PC-9 (cell line): ENCODE data around the gene HLA-C. TPM values are rescaled to one million over a fixed set of nuclear protein-coding genes. Genes with fewer than 3 reads are reported as not detected.

Source experiments
- BruUV-seq: library from RNA; stranded (reverse); fragments of 400-500 nt; replicated peaks from 2 replicates; lab custom pipeline; 2021; lab: Mats Ljungman, UMichigan
- CTCF ChIA-PET: fragments of 300-600 bp; sonication (Branson Sonifier 250); formaldehyde crosslinking; loops from one replicate; lab custom pipeline; 2022; ENCODE audit warnings: antibody characterized with exemption; lab: Charles Lee
- POLR2A ChIA-PET: fragments of 300-600 bp; sonication (Branson Sonifier 250); formaldehyde crosslinking; loops from one replicate; lab custom pipeline; 2022; ENCODE audit warnings: antibody characterized with exemption; ENCODE audit not compliant: unreplicated experiment; lab: Charles Lee
- DNase-seq, 2 experiments: peaks; one replicate each; pipeline versions ENCODE4 v3.0.0 to v3.0.0-alpha.2; 2015 to 2022; ENCODE audit warnings: mixed read lengths in 1 of 2
- H2AFZ ChIP-seq: fragments of 200-600 bp; sonication (generic); 2 replicates; pipeline ENCODE4 v1.8.1; 2017; ENCODE audit warnings: antibody characterized with exemption
- H3F3A ChIP-seq: fragments of 200-600 bp; sonication (generic); 2 replicates; pipeline ENCODE4 v1.8.1; 2017; ENCODE audit warnings: antibody characterized with exemption, mild to moderate bottlenecking, low read depth; ENCODE audit not compliant: insufficient read depth
- H3K27ac ChIP-seq: fragments of 200-600 bp; sonication (generic); 2 replicates; pipeline ENCODE4 v1.6.1; 2016; ENCODE audit warnings: mixed run types
- H3K27me3 ChIP-seq: fragments of 200-600 bp; sonication (generic); 2 replicates; pipeline ENCODE4 v1.6.1; 2016; ENCODE audit warnings: low read depth, mixed run types; ENCODE audit not compliant: insufficient read depth
- H3K36me3 ChIP-seq: fragments of 200-600 bp; sonication (generic); 2 replicates; pipeline ENCODE4 v1.6.1; 2016; ENCODE audit warnings: low read depth, mixed run types
- H3K4me1 ChIP-seq: fragments of 200-600 bp; sonication (generic); replicated peaks from 2 replicates; pipeline ENCODE4 v1.6.1; 2016; ENCODE audit warnings: mixed run types; ENCODE audit not compliant: insufficient read depth
- H3K4me2 ChIP-seq: fragments of 200-600 bp; sonication (generic); 2 replicates; pipeline ENCODE4 v1.6.1; 2017; ENCODE audit warnings: mixed run types
- H3K4me3 ChIP-seq: fragments of 200-600 bp; sonication (generic); 2 replicates; pipeline ENCODE4 v1.6.1; 2016; ENCODE audit warnings: mixed run types
- H3K79me2 ChIP-seq: fragments of 200-600 bp; sonication (generic); 2 replicates; pipeline ENCODE4 v1.6.1; 2017; ENCODE audit warnings: low read depth, mixed run types
- H3K9me2 ChIP-seq: fragments of 200-600 bp; sonication (generic); 2 replicates; pipeline ENCODE4 v1.8.1; 2017; ENCODE audit warnings: mild to moderate bottlenecking; ENCODE audit not compliant: insufficient read depth
- H3K9me3 ChIP-seq: fragments of 200-600 bp; sonication (generic); 2 replicates; pipeline ENCODE4 v1.8.1; 2016; ENCODE audit warnings: low read depth; ENCODE audit not compliant: insufficient read depth
- H4K20me1 ChIP-seq: fragments of 200-600 bp; sonication (generic); 2 replicates; pipeline ENCODE4 v1.8.1; 2017; ENCODE audit not compliant: insufficient read depth
- CTCF ChIP-seq: fragments of 200-600 bp; sonication (generic); conservative IDR thresholded peaks from 2 replicates; pipeline ENCODE4 v1.6.1; 2017; ENCODE audit warnings: mixed run types, antibody characterized with exemption, mild to moderate bottlenecking, moderate library complexity
- EZH2 ChIP-seq: fragments of 200-600 bp; sonication (generic); IDR thresholded peaks from 2 replicates; pipeline ENCODE4 v1.8.0; 2017; ENCODE audit warnings: antibody characterized with exemption, low read depth
- intact Hi-C: fragments of 100-400 bp; cut with micrococcal nuclease; formaldehyde crosslinking; loops from one replicate; pipeline ENCODE4 v1.10.0; 2022; ENCODE audit not compliant: unreplicated experiment
- total RNA-seq: library from RNA; stranded (reverse); gene quantifications from 2 replicates; pipeline ENCODE4 v1.2.3, GENCODE V29; 2021

Gene HLA-C
- total RNA-seq, 1 experiment from 2014 or later: 305 TPM

- H3K4me2 ChIP-seq: no peak overlapping the region
- H3F3A ChIP-seq: no peaks in the 10 kb centered on the region
- no TSS peak for BruUV-seq
- no peaks in the 10 kb centered on the region for H3K9me2 ChIP-seq
- ChIA-PET CTCF (interaction anchor here (0.7 kb wide), 2 partner anchors 8 to 27 kb away, joined by 3 to 4 read pairs; no protein-coding TSS in a partner anchor), POLR2A (no interaction called here)
- intact Hi-C loops: loop anchor here (2.0 kb wide), 1 partner anchor 70 kb away; no protein-coding TSS in a partner anchor
- no peak overlapping the region for H3K27ac ChIP-seq
- H3K79me2 ChIP-seq: no peaks in the 10 kb centered on the region
- H2AFZ ChIP-seq: no peak overlapping the region
- H4K20me1 ChIP-seq: no peaks in the 10 kb centered on the region
- H3K36me3 ChIP-seq: no peaks in the 10 kb centered on the region
- TF ChIP-seq EZH2 (no peak), CTCF (no peak)
- 0 out of 2 replicates have a peak, but pooled peaks cover 3% of the 10 kb centered on the region for H3K4me1 ChIP-seq
- H3K4me3 ChIP-seq: no peak overlapping the region
- peaks cover 15% of the 10 kb centered on the region for H3K27me3 ChIP-seq
- H3K9me3 ChIP-seq: no peaks in the 10 kb centered on the region
- no peak for DNase-seq
Observed at GRCh38 chr6:31272836-31273626, 1.1 kb upstream of the HLA-C start.

- no peaks in the 10 kb centered on the region for H3K9me2 ChIP-seq
- H3K36me3 ChIP-seq: no peaks in the 10 kb centered on the region
- intact Hi-C loops: loop anchor here (2.0 kb wide), 1 partner anchor 70 kb away; no protein-coding TSS in a partner anchor
- H3K4me3 ChIP-seq: peak overlapping the region; percentile 67
- CTCF ChIA-PET: interaction anchor here (0.7 kb wide), 1 partner anchor 26 kb away, joined by 4 read pairs; no protein-coding TSS in a partner anchor
- no peak overlapping the region for H3K27ac ChIP-seq
- H3F3A ChIP-seq: no peaks in the 10 kb centered on the region
- peak overlapping the region; percentile 82 for H3K4me2 ChIP-seq
- peaks cover 10% of the 10 kb centered on the region for H3K27me3 ChIP-seq
- TF ChIP-seq EZH2: no peak
- no peak for TF ChIP-seq CTCF
- no peak for DNase-seq
- no peaks in the 10 kb centered on the region for H3K79me2 ChIP-seq
- TSS peak; percentile 72 for BruUV-seq
- peak overlapping the region; percentile 84 for H2AFZ ChIP-seq
- 0 out of 2 replicates have a peak, but pooled peaks cover 3% of the 10 kb centered on the region for H3K4me1 ChIP-seq
- no peaks in the 10 kb centered on the region for H3K9me3 ChIP-seq
- no peaks in the 10 kb centered on the region for H4K20me1 ChIP-seq
- POLR2A ChIA-PET: no interaction called here
Observed at GRCh38 chr6:31272436-31272835, 544 bp upstream of the HLA-C start.

GRCh38 chr6:31270788-31271640, 878 bp downstream of the HLA-C start:
- Histone ChIP-seq H4K20me1 (no peaks in the 10 kb centered on the region), H2AFZ (peak overlapping the region; percentile 84), H3K79me2 (no peaks in the 10 kb centered on the region), H3K27me3 (peaks cover 4% of the 10 kb centered on the region), H3K4me1 (0 out of 2 replicates have a peak, but pooled peaks cover 3% of the 10 kb centered on the region), H3K9me3 (no peaks in the 10 kb centered on the region), H3K4me3 (peak overlapping the region; percentile 67), H3F3A (no peaks in the 10 kb centered on the region), H3K36me3 (no peaks in the 10 kb centered on the region), H3K9me2 (no peaks in the 10 kb centered on the region), H3K4me2 (peak overlapping the region; percentile 82; the same call in 1 of the 2 replicates), H3K27ac (peak overlapping the region; percentile 32; the same call in 1 of the 2 replicates)
- TF ChIP-seq CTCF (no peak), EZH2 (no peak)
- peak in 1 of 2 experiments; percentile 74 for DNase-seq
- no TSS peak for BruUV-seq
- intact Hi-C loops: loop anchor here (1.0 kb wide), 1 partner anchor 86 kb away; the partner anchor contains the start of gene HLA-B
- POLR2A ChIA-PET: no interaction called here
- CTCF ChIA-PET: no interaction called here
